HCT116 (cell line): ENCODE data around the gene CASP8.

Experiments
- CTCF ChIP-seq, 3 experiments: fragments of 200-600 bp in 1 of 3; sonication (generic) in 1 of 3; IDR thresholded peaks in 2 of 3; conservative IDR thresholded peaks in 1 of 3; 2 replicates each; pipeline ENCODE4 v1.5.1; 2012 to 2017; ENCODE audit warnings: low read depth in 2 of 3, low read length in 2 of 3, antibody characterized with exemption in 1 of 3, borderline replicate concordance in 1 of 3, control low read depth in 1 of 3, mild to moderate bottlenecking in 1 of 3, mixed read lengths in 1 of 3, mixed run types in 1 of 3, moderate library complexity in 1 of 3; ENCODE audit not compliant: insufficient read depth in 1 of 3
- MAX ChIP-seq: IDR thresholded peaks from 2 replicates; pipeline ENCODE4 v1.6.1; 2012
- POLR2A ChIP-seq: IDR thresholded peaks from 2 replicates; pipeline ENCODE4 v1.7.0; 2011; ENCODE audit warnings: borderline replicate concordance; ENCODE audit not compliant: insufficient read depth, insufficient read length; ENCODE audit errors: extremely low read depth
- POLR2AphosphoS5 ChIP-seq: IDR thresholded peaks from 2 replicates; pipeline ENCODE4 v1.6.1; 2011; ENCODE audit warnings: mild to moderate bottlenecking, low read depth, low read length, moderate library complexity
- RAD21 ChIP-seq: IDR thresholded peaks from 2 replicates; pipeline ENCODE4 v1.6.1; 2012; ENCODE audit warnings: low read depth, mild to moderate bottlenecking
- REST ChIP-seq: IDR thresholded peaks from 2 replicates; pipeline ENCODE4 v1.6.1; 2012; ENCODE audit warnings: low read depth
- SRF ChIP-seq: IDR thresholded peaks from 2 replicates; pipeline ENCODE4 v1.6.1; 2012; ENCODE audit warnings: low read depth

GRCh38 chr2:201269764-201270163 is 9.4 kb downstream of the CASP8 start:
- TF ChIP-seq SRF, result no peak
- TF ChIP-seq REST, result no peak
- no peak for TF ChIP-seq MAX
- no peak for TF ChIP-seq CTCF (IDR thresholded peaks at IDR 0.05 in 2 of 3, conservative IDR thresholded peaks at IDR 0.05 in 1 of 3; ENCODE audit: borderline replicate concordance in 1 of 3, insufficient read depth in 1 of 3, low read depth in 2 of 3, low read length in 2 of 3)
- TF ChIP-seq RAD21, result no peak
- no peak for TF ChIP-seq POLR2AphosphoS5
- no peak for TF ChIP-seq POLR2A
